NCI-H524 (cell line): ENCODE data around the gene TTLL12.
"Not testable (repeated sequence)": the region's sequence is repeated elsewhere in the genome, so short reads cannot be mapped to it uniquely, and the experiment has no call there.

Experiments
- DNase-seq, 2 experiments: peaks; one replicate each; lab custom pipeline; 2025; lab: John Stamatoyannopoulos, UW

The TTLL12 gene

DNA sequence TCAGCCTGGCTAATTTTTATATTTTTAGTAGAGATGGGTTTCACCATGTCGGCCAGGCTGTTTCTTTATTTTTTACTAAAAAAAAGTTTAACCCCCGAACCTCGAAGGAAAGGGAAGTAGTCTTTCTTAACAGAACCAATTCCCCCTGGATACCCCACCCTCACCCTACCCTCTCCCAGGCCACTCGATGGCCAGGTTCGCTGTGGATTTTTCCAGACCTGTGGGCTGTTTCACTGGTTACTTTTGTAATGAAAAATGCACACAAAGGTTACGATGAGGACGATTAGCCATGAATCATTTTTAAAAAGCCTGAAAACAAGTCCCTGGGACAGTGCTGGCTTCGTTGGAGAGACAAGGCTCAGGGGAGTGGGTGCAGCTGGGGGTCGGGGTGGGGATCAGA lies 33.0 kb downstream of the TTLL12 start:
- DNase-seq: no peak

DNA sequence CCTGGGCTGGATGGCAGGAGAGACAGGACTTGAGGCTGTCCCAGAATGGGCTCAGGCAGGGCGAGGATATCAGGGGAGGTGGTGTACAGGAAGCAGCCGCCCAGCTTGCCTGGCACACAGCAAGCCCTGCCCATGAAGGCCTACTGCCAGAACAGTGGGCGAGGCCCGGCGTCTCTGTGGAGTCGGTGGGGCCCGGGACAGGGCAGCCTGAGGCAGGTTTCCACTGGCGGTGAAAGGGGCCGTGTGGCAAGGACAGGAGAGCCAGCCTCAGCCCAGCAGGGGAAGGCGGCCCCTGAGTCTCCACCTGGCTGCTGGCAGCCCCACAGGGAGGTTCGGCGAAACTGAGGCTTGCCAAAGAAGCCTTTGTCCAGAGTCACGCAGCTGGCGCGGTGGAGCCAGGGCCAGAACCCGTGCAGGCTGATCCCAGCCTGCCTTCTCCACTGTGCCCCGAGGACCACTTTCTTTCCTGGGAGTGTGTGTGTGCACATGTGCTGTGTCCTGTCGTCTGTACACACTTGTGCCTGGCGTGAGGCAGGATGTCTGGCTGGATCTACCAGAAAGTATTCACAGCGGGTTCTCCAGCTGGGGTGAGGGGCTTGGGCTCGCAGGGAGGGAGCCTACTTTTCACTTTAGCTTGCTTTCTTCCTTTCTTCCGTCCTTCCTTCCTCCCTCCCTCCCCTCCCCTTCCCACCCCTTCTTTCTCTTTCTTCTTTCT lies 34.4 kb downstream of the TTLL12 start:
- DNase-seq: no peak

DNA sequence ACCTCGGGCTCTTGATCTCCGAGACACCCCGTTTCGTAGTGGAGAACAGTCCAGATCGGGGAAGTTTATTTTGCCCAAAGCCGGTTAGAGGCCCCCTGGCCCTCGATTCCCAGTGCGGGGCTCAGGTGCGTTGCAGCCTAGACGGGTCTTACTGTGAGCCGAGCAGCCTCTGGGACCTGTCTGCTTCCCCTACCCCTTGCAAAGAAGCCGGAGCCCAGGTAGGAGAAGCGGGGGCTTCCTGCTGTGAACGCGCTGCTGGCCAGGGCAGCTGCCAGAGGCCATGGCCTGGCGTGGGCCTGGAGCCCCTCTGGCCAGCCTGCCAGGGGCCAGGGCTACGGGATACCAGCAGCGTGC lies 35.0 kb downstream of the TTLL12 start:
- no peak for DNase-seq

DNA sequence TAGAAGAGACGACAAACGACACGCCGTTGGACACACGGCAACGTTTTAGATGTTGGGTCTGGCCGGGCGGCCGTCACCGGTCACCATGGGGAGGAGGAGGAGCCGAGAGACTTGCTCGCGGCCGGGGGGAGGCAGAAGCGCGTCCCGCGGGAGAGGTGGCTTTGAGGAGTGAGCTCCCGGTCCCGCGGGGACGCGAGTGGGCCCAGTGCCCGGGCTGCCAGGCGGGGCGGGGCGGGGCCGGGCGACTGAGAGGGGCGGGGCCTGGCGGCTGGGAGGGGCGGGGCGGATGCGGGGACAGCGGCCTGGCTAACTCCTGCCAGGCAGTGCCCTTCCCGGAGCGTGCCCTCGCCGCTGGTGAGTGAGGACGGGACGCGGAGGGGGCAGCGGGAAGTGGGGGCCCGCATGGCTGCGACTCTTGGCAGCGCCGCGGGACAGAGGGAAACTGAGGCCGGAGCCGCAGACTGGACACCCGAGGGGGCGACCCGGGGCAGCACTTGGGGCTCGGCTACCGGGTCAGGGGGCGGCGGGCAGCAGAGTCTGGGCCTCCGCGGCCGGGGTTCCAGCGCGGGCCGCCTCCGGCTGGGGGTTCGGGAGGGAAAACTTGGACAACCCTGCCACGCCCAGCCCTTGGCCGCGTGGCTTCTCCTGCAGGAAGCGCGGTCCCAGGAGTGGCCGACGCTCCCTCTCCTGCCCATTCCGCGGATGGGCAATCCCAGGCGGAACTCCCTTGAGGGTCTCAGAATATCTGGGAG lies 35.5 kb downstream of the TTLL12 start, which contains the start of gene TSPO:
TSPO (plus strand) TSS at position 309 of the 752 bp plus-strand sequence. CDS start 7,680 bp downstream, outside the sequence.
- DNase-seq: peak in 1 of 2 experiments; percentile 25

DNA sequence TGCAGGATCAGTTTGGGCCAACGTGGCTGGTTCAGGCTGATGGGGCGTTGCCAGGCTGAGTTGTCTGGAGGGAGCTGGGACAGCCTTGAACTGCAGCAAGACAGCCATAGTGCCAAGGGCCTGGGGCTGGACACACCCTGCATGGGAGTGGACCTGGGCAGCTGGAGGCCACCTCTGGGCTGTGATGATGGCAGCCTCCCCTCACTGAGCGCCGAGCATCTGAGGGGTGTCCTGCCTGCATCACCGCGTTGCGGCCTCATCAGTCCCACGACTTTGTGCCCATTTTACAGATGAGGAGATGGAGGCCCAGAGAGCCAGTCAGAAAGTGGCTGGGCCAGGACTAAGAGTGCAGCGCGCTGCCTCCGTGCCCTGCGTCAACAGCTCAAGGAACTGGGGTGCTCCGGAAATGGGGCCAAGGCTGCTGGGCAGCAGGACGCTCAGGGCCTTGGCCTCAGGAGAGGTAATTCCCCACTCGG lies 36.2 kb downstream of the TTLL12 start:
- DNase-seq: no peak

DNA sequence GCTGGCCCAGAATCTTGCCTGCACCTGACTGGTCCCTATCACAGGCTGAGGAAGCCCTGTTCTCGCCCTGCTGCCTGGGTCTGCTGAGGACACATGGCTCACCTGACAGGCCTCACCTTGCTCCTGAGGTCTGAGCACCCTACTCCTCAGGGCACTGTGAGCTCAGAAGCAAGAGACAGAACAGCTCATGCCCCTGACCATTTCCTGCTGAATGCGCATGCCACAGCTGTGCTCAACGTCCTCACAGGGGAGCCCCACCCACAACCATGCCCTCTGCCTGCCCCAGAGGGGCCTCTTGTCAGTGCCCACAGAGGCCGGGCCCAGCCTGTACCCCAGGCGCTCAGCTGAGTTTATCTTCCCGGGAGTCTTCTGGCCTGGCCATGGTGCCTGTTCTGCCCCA lies 38.4 kb downstream of the TTLL12 start:
- no peak for DNase-seq

DNA sequence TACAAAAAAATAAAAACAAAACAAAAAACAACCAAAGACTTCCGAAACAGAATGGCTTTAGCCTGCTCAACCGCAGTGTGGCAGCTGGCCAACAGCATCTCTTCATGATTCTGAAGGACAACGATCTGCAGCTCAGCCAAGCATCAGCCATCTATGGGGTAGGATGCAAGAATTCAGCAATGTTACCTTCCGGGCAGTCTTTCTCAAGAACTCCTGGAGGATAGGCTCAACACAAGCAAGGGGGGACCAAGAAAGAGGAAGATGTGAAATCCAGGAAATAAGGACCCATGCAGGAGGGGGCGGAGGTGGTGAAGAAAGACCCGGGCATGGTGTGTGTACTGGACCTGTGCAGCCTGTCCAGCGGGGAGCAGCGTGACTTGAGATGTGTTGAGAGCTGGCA lies 39.1 kb downstream of the TTLL12 start:
- DNase-seq: no peak

DNA sequence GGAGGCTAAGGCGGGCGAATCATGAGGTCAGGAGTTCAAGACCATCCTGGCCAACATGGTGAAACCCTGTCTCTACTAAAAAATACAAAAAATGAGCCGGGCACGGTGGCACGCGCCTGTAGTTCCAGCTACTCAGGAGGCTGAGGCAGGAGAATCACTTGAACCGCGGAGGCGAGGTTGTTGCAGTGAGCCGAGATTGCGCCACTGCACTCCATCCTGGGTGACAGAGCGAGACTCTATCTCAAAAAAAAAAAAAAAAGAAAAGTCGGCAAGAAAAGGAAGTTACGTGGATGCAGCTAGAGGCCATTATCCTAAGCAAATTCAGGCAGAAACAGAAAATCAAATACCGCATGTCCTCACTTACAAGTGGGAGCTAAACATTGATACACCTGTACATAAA lies 40.6 kb downstream of the TTLL12 start:
- DNase-seq: not testable (repeated sequence)

DNA sequence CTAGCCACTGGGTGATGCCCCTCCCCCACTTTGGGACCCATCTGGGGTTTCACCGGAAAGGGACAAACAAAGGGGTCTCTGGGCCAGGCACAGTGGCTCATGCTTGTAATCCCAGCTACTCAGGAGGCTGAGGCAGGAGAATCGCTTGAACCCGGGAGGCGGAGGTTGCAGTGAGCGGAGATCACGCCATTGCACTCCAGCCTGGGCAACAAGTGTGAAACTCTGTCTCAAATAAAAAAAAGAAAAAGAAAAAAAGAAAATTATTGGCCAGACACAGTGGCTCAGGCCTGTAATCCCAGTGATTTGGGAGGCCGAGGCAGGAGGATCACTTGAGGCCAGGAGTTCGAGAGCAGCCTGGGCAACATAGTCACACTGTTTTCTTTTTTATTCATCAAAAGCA lies 41.6 kb downstream of the TTLL12 start:
- not testable (repeated sequence) for DNase-seq

DNA sequence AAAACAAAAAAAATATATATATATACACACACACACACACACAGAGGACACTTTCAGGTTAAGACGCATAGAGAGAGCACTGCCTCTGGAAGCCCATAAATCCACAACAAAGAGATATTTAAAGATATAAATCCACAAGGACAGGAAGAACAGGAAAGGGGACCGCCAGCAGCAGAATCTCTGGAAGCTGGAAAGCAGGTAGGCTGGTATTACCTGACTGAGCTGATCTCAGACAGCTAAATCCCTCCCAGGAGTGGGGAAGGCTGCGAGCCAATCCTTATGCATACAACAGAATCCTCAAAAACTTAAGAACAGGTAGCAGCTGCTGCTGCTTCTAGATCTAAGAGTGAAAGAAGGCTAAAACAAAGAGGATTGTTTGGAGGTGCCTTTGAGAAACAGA lies 42.0 kb downstream of the TTLL12 start:
- no peak for DNase-seq

DNA sequence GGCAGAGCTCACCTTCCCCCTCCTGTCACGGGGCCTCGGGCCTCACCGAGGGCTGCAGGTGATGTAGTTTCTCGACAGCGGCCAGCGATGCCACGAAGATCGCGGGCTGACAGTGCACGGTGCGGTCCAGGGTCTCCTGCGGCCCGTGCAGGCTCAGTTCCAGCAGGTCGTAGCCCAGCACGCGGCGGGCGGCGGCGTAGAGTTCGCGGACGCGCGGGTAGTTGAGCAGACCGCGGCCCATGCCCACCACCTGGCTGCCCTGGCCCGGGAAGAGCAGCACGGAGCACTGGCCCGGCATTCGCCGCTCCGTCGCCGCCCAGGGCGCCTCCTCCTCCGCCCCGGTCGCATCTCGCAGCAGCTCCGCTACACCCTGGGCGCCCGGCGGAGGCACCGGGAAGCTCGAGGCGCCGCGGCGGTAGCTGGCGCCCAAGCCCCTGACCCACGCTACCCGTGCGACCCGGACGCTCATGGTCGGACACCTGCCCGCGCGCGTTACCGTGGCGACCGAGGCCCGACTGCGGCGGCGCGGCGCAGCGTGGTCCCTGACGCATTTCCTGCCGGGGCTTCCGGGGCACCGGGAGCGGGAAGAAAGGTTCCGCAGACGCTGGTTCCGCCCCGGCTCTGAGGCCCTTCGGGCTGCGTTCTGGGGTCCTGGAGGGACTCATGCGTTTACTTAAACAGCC lies 43.9 kb downstream of the TTLL12 start, which contains the start of gene MCAT:
MCAT (minus strand) TSS at position 519 of the 683 bp plus-strand sequence; CDS start at position 469, 50 bp downstream.
- DNase-seq: peak; percentile 67 to 87

DNA sequence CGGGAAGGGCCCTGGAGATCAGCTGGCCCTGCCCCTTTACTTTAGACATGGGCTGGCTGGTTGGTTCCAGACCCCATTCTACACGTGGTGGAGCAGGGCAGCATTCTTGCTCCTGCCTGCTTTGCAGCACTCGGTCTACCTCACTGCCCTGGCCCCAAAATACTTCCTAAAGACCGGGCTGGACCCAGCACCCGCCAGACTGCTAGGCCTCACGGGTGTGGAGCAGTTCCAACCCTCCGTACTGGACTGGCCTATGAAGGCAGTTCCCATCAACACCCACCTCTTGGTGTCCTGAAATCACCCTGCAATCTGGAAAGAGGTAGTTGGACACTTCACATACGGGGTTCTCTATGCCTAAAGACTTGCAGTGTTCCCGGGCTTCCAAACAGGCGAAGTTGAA lies 50.1 kb downstream of the TTLL12 start:
- no peak for DNase-seq

DNA sequence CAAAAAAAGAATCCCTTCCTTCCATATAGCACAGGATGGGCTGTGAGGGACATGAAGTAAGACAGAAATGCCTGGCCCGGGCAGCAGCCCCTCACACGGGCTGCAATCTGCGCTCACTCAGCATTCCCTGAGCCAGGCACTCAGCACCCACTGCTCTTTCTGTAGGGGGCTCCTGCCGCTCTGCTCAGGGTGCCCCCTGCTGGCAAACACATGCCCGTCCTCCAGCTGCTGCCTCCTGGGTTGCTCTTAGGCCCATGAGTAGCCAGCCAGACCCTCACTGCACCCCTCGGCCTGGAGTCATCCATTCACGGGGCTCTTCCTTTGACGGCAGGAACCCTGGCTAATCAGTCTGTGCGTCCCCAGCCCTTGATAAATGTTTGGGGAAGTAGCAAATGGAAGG lies 50.7 kb downstream of the TTLL12 start:
- DNase-seq: peak in 1 of 2 experiments; percentile 50

DNA sequence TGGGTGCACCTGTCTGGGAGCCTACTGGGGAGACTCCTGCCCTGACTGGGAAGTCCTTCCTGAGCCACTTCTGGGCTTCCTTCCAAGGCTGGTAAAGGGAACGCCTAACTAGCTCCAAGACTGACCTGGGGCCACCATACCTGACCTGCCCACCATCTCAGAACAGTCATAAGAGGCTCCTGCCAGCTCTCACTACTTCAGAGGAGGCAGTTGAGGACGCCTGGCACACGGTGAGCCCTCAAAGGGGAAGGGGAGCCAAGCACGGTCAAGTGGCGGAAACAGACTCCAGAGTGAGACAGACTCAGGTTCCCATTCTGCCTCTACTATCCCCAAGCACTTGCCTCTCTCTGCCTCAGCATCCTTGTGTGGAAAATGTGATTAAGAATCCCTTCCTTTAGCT lies 51.4 kb downstream of the TTLL12 start:
- DNase-seq: no peak

DNA sequence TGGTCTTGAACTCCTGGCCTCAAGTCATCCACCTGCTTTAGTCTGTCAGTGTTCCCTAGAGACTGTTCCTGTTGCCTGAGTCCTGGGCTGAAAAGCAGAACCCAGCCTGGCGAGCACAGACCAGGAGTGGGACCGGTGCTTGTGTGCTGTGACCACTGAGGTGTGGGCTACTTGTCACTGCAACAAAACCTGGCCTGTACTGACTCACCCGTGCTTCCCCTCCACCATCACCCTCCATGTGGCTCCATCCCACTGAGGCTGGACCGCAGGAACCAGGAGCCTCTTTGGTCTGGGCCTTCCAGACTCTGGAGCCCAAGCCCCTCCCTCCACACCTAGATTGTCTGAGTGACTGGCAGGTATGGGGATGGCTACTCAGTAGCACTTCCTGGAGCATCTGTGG lies 52.4 kb downstream of the TTLL12 start:
- no peak for DNase-seq

DNA sequence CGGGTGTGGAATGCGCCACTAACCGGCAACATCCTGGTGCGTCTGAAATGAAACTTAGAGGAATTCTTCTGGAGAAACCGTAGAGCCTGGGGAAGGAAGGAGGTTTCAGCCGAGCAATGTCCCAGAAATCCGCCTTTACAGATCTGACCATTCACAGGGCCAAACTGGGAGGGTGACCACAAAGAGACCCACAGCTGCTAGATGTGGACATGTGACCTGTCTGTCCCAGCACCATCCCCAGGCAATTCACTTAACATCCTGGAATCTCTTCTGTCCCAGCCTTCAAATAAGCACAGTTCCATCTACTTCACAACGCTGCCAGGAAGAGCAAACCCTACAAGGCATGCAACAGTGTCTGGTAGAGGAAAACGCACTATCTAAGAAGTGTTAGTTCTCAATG lies 53.5 kb downstream of the TTLL12 start:
- DNase-seq: no peak

DNA sequence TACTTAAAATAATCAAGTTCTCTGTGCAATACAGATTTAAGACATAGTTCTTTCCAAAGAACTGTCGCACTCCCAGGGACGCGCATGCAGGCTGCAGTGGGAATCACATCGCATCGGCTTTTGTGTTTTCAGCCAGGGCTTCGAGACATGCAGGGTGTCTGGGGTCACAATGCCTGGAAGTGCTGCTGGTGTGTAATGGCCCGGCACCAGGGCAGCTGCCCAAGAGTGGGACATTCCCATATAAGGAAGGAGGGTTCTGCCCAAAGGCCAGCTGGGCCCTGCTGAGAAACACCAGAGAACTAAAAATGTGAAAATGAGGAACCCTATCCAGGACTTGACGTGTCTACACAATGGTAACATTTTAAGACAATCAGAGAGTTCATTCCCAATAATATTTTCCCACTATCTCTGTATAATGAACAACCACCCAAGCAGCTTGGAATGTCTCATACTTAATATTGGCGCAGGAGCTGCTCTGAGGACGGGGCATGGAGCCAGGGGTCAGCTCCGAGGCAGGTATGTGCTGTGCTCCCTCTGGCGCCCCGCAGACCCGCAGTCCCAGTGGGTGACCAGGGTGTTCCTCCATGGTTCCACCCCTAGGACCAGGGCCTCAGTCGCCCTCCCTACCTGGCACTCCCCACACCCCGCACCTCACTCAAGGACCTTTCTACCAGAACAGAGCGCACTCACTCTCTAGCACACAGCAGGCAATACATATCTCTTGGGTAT lies 55.0 kb downstream of the TTLL12 start:
- DNase-seq: no peak

DNA sequence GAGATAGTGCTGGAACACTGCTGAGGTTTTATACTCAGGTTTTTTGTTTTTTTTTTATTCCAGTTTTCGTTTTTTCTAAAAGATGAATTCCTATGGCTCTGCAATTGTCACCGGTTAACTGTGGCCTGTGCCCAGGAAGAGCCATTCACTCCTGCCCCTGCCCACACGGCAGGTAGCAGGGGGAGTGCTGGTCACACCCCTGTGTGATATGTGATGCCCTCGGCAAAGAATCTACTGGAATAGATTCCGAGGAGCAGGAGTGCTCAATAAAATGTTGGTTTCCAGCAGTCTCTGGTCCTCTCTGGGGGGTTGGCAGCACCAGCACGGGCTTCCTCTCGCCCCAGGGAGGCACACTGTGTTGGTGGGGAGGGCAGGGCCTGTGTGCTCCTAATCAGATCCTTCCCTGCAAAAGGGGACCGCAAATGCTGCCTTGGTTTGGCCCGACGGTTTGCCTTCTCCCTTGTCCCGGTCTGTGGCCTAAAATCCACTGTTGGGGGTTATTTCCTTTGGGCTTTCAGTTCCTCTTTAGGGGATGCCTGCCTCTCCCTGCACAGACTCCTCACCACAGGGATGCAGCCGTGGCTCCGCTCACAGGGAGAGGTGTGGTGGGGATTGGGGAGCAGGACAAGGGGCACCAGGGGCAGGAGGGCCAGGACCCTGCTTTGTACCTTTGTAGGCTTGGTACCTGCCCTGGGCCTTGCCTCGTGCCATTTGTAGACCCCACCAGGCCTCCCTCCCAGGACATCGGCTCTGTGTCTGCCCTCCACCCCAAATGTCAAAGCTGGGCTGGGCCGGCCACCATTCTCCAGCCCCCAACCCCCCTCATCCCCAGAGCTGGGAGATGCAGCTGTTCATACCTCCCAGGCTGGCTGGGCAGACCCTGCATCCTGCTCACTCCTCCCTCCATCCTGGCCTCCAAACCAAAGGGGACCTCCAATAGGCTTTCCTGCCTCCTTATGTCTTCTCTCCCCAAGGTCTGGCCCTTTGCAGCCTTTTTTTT lies 57.2 kb downstream of the TTLL12 start:
- no peak for DNase-seq

DNA sequence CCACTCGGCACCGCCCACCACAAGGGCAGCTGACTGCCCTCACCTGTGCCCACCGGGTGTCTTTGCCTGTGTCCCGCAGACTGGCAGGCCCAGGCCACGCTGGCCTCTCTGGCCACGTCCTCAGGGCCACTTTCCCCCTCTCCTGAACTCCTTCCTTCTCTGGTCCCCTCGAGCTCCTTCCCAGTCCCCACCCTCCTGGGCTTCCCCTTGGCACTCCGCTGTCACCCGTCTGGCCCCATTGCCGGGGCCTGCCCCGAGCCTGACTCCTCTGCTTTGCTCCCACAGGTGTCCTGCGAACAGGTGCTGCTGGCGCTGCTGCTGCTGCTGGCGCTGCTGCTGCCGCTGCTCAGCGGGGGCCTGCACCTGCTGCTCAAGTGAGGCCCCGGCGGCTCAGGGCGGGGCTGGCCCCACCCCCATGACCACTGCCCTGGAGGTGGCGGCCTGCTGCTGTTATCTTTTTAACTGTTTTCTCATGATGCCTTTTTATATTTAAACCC lies 58.0 kb downstream of the TTLL12 start:
- no peak for DNase-seq

DNA sequence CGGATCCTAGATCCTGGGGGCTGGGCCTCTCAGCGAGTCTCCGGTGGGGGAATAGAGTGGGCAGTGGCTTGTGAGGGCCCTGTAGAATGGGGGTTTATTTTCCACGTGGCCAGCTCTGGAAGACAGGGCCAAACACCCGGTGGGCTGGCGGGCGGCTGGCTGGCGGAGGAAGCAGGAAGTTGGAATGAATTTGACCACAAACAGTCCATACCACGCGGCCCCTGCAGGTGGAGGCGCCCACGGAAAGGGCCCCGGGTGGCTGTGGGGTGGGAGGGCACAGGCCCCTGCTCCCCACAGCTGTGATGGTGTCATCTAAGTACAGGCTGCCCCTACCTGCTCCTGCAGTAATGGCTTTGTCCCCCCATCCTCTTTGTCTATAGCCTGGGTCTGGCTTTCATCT lies 58.8 kb downstream of the TTLL12 start:
- DNase-seq: no peak
